ENCODE results near the gene VPS37B.

The VPS37B gene

GRCh38 chr12:122855071-122855829 lies 40.7 kb downstream of the VPS37B start (continued):
- TF ChIP-seq CSRNP3 (CRISPR knock-in tag; IDR thresholded peaks at IDR 0.05), result no peak
- TF ChIP-seq ZNF8 (CRISPR knock-in tag; IDR thresholded peaks at IDR 0.05), result no peak

- no peak for TF ChIP-seq ZFP30 (CRISPR knock-in tag; IDR thresholded peaks at IDR 0.05)
- no peak for TF ChIP-seq ARNTL (CRISPR knock-in tag; IDR thresholded peaks at IDR 0.05; ENCODE audit: borderline replicate concordance, low read depth)
- TF ChIP-seq TOX (CRISPR knock-in tag; IDR thresholded peaks at IDR 0.05; ENCODE audit: borderline replicate concordance), result no peak
- no peak for TF ChIP-seq CSDC2 (CRISPR knock-in tag; IDR thresholded peaks at IDR 0.05)
- TF ChIP-seq PPARA (CRISPR knock-in tag; IDR thresholded peaks at IDR 0.05; ENCODE audit: borderline replicate concordance), result no peak
- TF ChIP-seq ZNF70 (CRISPR knock-in tag; IDR thresholded peaks at IDR 0.05), result no peak
- no peak for TF ChIP-seq ZFP3 (CRISPR knock-in tag; IDR thresholded peaks at IDR 0.05)
- no peak for TF ChIP-seq TCF4 (CRISPR knock-in tag; IDR thresholded peaks at IDR 0.05; ENCODE audit: borderline replicate concordance)
- TF ChIP-seq ZNF8 (CRISPR knock-in tag; IDR thresholded peaks at IDR 0.05), result no peak
- no peak for TF ChIP-seq PATZ1 (CRISPR knock-in tag; IDR thresholded peaks at IDR 0.05; ENCODE audit: borderline replicate concordance)
- TF ChIP-seq CSRNP3 (CRISPR knock-in tag; IDR thresholded peaks at IDR 0.05), result no peak
- no peak for TF ChIP-seq ZC3H10 (CRISPR knock-in tag; IDR thresholded peaks at IDR 0.05)
- no peak for TF ChIP-seq OSR1 (CRISPR knock-in tag; IDR thresholded peaks at IDR 0.05)
- TF ChIP-seq ISL1 (CRISPR knock-in tag; IDR thresholded peaks at IDR 0.05), result no peak
- TF ChIP-seq BACH2 (CRISPR knock-in tag; IDR thresholded peaks at IDR 0.05; ENCODE audit: borderline replicate concordance), result no peak
- no peak for TF ChIP-seq POU6F1 (CRISPR knock-in tag; IDR thresholded peaks at IDR 0.05; ENCODE audit: borderline replicate concordance, low read depth)
- no peak for TF ChIP-seq RARB (CRISPR knock-in tag; IDR thresholded peaks at IDR 0.05)
- no peak for TF ChIP-seq GLIS3 (CRISPR knock-in tag; IDR thresholded peaks at IDR 0.05)
- ATAC-seq, result no peak
Measured at GRCh38 chr12:122854554-122854953, 41.4 kb downstream of the VPS37B start.

- TF ChIP-seq ARNTL (CRISPR knock-in tag; IDR thresholded peaks at IDR 0.05; ENCODE audit: borderline replicate concordance, low read depth), result no peak
- TF ChIP-seq ZC3H10 (CRISPR knock-in tag; IDR thresholded peaks at IDR 0.05), result no peak
- TF ChIP-seq ESRRG (CRISPR knock-in tag; IDR thresholded peaks at IDR 0.05), result no peak
- TF ChIP-seq ZFP3 (CRISPR knock-in tag; IDR thresholded peaks at IDR 0.05), result no peak
- TF ChIP-seq PPARA (CRISPR knock-in tag; IDR thresholded peaks at IDR 0.05; ENCODE audit: borderline replicate concordance), result no peak
- no peak for TF ChIP-seq SNAI2 (CRISPR knock-in tag; IDR thresholded peaks at IDR 0.05)
- TF ChIP-seq CSRNP3 (CRISPR knock-in tag; IDR thresholded peaks at IDR 0.05), result no peak
- TF ChIP-seq GLIS3 (CRISPR knock-in tag; IDR thresholded peaks at IDR 0.05), result no peak
- TF ChIP-seq CREB5 (CRISPR knock-in tag; IDR thresholded peaks at IDR 0.05; ENCODE audit: low read depth), result no peak
- no peak for TF ChIP-seq POU6F1 (CRISPR knock-in tag; IDR thresholded peaks at IDR 0.05; ENCODE audit: borderline replicate concordance, low read depth)
- no peak for TF ChIP-seq RARB (CRISPR knock-in tag; IDR thresholded peaks at IDR 0.05)
- no peak for TF ChIP-seq ZNF565 (CRISPR knock-in tag; conservative IDR thresholded peaks at IDR 0.05; ENCODE audit: low read depth)
- TF ChIP-seq ZFP30 (CRISPR knock-in tag; IDR thresholded peaks at IDR 0.05), result no peak
- no peak for TF ChIP-seq ZNF70 (CRISPR knock-in tag; IDR thresholded peaks at IDR 0.05)
- TF ChIP-seq ZNF8 (CRISPR knock-in tag; IDR thresholded peaks at IDR 0.05), result no peak
- ATAC-seq, result no peak
Measured at GRCh38 chr12:122853582-122854245, 42.2 kb downstream of the VPS37B start.

Measured in SK-N-SH treated with all-trans-retinoic acid at 6 μM for 48 hours (cell line).